Measurements from ENCODE around the gene ASB5. TPM values are rescaled to one million over a fixed set of nuclear protein-coding genes. Genes with fewer than 3 reads are reported as not detected.

Gene ASB5
- total and polyA plus RNA-seq, 2 donors from 2014 or later, result 0.25 to 0.37 TPM

DNA sequence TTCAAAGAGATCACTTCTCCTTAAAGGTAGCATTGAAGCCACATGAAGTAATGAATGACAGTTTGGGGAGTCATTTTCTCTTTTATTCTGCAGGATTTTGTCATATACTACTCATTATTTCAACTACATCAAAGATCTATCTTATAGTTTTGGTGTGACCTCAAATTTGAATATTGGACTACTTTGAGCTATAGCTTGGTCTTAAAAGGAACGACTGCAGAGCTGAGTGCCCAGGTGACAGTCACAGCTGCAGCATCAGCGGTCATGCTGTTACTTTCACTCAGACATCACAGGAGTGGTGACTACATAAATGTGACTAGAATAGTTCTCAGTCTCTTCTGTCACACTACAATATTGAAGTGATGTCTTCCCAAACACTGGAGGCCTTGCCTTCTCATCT lies 40.0 kb upstream of the ASB5 start:
- Histone ChIP-seq H3K27ac (ENCODE audit: low read depth in 2 of 2, low read length in 2 of 2) (no peak overlapping the region), H3K27me3 (ENCODE audit: control insufficient read depth, insufficient read depth, low read length) (no peaks in the 10 kb centered on the region), H3K36me3 (ENCODE audit: control insufficient read depth in 2 of 3, insufficient read depth in 3 of 3, low read length in 3 of 3) (no peaks in the 10 kb centered on the region), H3K4me3 (ENCODE audit: low read length in 3 of 3) (no peak overlapping the region), H3K4me1 (ENCODE audit: control insufficient read depth in 2 of 3, insufficient read depth in 2 of 3, low read depth in 1 of 3, low read length in 3 of 3) (peaks cover 0 to 8% (median 7%) of the 10 kb centered on the region in 3 donors), H3K9ac (ENCODE audit: low read length in 3 of 3) (no peak overlapping the region), H3K9me3 (ENCODE audit: control insufficient read depth in 2 of 3, insufficient read depth in 1 of 3, low read length in 3 of 3) (no peaks in the 10 kb centered on the region)
- no peak for DNase-seq
- intact Hi-C loops (cut with DNase I), result no loop called here
- TF ChIP-seq, protein P1, sequence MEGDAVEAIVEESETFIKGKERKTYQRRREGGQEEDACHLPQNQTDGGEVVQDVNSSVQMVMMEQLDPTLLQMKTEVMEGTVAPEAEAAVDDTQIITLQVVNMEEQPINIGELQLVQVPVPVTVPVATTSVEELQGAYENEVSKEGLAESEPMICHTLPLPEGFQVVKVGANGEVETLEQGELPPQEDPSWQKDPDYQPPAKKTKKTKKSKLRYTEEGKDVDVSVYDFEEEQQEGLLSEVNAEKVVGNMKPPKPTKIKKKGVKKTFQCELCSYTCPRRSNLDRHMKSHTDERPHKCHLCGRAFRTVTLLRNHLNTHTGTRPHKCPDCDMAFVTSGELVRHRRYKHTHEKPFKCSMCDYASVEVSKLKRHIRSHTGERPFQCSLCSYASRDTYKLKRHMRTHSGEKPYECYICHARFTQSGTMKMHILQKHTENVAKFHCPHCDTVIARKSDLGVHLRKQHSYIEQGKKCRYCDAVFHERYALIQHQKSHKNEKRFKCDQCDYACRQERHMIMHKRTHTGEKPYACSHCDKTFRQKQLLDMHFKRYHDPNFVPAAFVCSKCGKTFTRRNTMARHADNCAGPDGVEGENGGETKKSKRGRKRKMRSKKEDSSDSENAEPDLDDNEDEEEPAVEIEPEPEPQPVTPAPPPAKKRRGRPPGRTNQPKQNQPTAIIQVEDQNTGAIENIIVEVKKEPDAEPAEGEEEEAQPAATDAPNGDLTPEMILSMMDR (IDR thresholded peaks at IDR 0.05; ENCODE audit: borderline replicate concordance, extremely low read depth, insufficient read depth), result no peak
- FAIRE-seq, result no peak

DNA sequence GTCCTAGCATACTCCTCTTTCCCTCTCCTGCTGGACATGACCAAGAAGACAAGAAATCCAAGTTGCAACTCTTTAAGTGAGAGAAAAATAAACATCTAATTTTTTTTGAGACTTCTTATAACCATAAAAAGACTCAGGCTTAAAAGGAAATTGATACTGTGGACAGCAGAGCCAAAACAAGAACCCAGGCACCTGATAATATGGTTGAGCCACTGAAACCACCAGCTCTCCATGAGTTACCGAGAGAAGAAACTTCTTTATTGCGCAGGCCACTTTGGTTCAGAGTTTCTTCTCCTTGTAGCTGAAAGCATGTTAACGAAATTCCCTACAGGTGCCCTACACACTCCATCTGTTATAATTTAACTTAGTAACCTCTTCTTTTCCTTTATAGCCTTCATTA lies 39.4 kb upstream of the ASB5 start:
- Histone ChIP-seq H3K4me1 (ENCODE audit: control insufficient read depth in 2 of 3, insufficient read depth in 2 of 3, low read depth in 1 of 3, low read length in 3 of 3) (peaks cover 0 to 8% (median 7%) of the 10 kb centered on the region in 3 donors), H3K36me3 (ENCODE audit: control insufficient read depth in 2 of 3, insufficient read depth in 3 of 3, low read length in 3 of 3) (no peaks in the 10 kb centered on the region), H3K27ac (ENCODE audit: low read depth in 2 of 2, low read length in 2 of 2) (no peak overlapping the region), H3K9ac (ENCODE audit: low read length in 3 of 3) (no peak overlapping the region), H3K27me3 (ENCODE audit: control insufficient read depth, insufficient read depth, low read length) (no peaks in the 10 kb centered on the region), H3K4me3 (ENCODE audit: low read length in 3 of 3) (no peak overlapping the region), H3K9me3 (ENCODE audit: control insufficient read depth in 2 of 3, insufficient read depth in 1 of 3, low read length in 3 of 3) (no peaks in the 10 kb centered on the region)
- DNase-seq (no peak), FAIRE-seq (no peak)
- TF ChIP-seq, protein P1 (IDR thresholded peaks at IDR 0.05; ENCODE audit: borderline replicate concordance, extremely low read depth, insufficient read depth), result no peak
- intact Hi-C loops (cut with DNase I), result no loop called here

DNA sequence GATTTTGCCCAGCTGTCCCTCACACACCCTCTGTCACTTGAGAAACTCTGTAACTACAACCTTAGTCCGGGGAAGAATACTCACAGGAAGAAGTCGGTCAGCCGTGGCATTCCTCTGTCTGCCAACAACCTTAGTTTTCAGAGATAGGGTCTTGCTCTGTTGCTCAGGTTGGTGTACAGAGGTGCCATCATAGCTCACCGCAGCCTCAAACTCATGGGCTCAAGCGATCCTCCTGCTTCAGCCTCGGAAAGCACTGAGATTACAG lies 38.6 kb upstream of the ASB5 start:
- TF ChIP-seq, protein P1 (IDR thresholded peaks at IDR 0.05; ENCODE audit: borderline replicate concordance, extremely low read depth, insufficient read depth), result no peak
- H3K4me3 ChIP-seq (ENCODE audit: low read length in 3 of 3), result peak overlapping the region in 1 of 3 donors; percentile 22
- DNase-seq (peak in 3 of 5 donors; percentile 51 to 65 (median 62)), FAIRE-seq (no peak)
- H3K36me3 ChIP-seq (ENCODE audit: control insufficient read depth in 2 of 3, insufficient read depth in 3 of 3, low read length in 3 of 3), result no peaks in the 10 kb centered on the region
- intact Hi-C loops (cut with DNase I), result no loop called here
- H3K27me3 ChIP-seq (ENCODE audit: control insufficient read depth, insufficient read depth, low read length), result no peaks in the 10 kb centered on the region
- H3K9ac ChIP-seq (ENCODE audit: low read length in 3 of 3), result no peak overlapping the region
- H3K9me3 ChIP-seq (ENCODE audit: control insufficient read depth in 2 of 3, insufficient read depth in 1 of 3, low read length in 3 of 3), result no peaks in the 10 kb centered on the region
- H3K4me1 ChIP-seq (ENCODE audit: control insufficient read depth in 2 of 3, insufficient read depth in 2 of 3, low read depth in 1 of 3, low read length in 3 of 3), result peaks cover 0 to 8% (median 7%) of the 10 kb centered on the region in 3 donors
- H3K27ac ChIP-seq (ENCODE audit: low read depth in 2 of 2, low read length in 2 of 2), result peak overlapping the region; percentile 69 to 75

All from kidney (tissue), 14 donors.